A549 (cell line): Measurements from ENCODE around the gene LRGUK. TPM values are rescaled to one million over a fixed set of nuclear protein-coding genes. Genes with fewer than 3 reads are reported as not detected.

ENCODE experiments used
- ATAC-seq, 2 experiments: fragments of 200-7000 bp in 1 of 2; fragments of >200 bp in 1 of 2; cut with Nextera tagmentation in 1 of 2; cut with Tn5 transposase in 1 of 2; 3 replicates each; pipeline versions ENCODE4 v1.8.0 to v1.9.1; 2018 to 2020; ENCODE audit warnings: mild to moderate bottlenecking in 1 of 2, moderate library complexity in 1 of 2
- CTCF ChIA-PET: fragments of 300-600 bp; sonication (Branson Sonifier 250); formaldehyde crosslinking; extraction: SDS; loops from one replicate; lab custom pipeline; 2021; ENCODE audit warnings: antibody characterized with exemption, inconsistent platforms; lab: Yijun Ruan, JAX
- POLR2A ChIA-PET: fragments of 350-600 bp; formaldehyde crosslinking; extraction: SDS; loops from one replicate; lab custom pipeline; 2021; ENCODE audit warnings: antibody characterized with exemption, inconsistent platforms; lab: Yijun Ruan, JAX
- DNase-seq, 2 experiments: peaks; one replicate each; pipeline versions ENCODE4 v3.0.0 to v3.0.0-alpha.2; 2011 to 2016; ENCODE audit warnings: low read depth in 1 of 2, low spot score in 1 of 2
- FAIRE-seq: peaks from 2 replicates; lab custom pipeline; 2011; peaks lifted over from hg19 to GRCh38; lab: Jason Lieb, UNC
- H3K27ac ChIP-seq, 2 experiments: fragments of >200 bp; sonication (Bioruptor Twin); formaldehyde crosslinking; 3 replicates each; pipeline ENCODE4 v1.5.1; 2016 to 2017
- H3K4me1 ChIP-seq: fragments of >200 bp; sonication (Bioruptor Twin); formaldehyde crosslinking; 3 replicates; pipeline ENCODE4 v1.6.1; 2016
- H3K4me2 ChIP-seq: fragments of >200 bp; sonication (Bioruptor Twin); formaldehyde crosslinking; 3 replicates; pipeline ENCODE4 v1.6.1; 2016
- H3K4me3 ChIP-seq: fragments of >200 bp; sonication (Bioruptor Twin); formaldehyde crosslinking; 3 replicates; pipeline ENCODE4 v1.5.1; 2016
- H3K9me3 ChIP-seq: fragments of >200 bp; sonication (Bioruptor Twin); formaldehyde crosslinking; 3 replicates; pipeline ENCODE4 v1.6.1; 2016
- ATOH8 ChIP-seq: fragments of 250-450 bp; sonication (Bioruptor Pico); IDR thresholded peaks from 2 replicates; pipeline ENCODE4 v1.5.0; 2020; ENCODE audit warnings: low read depth, mild to moderate bottlenecking, moderate library complexity
- BCL3 ChIP-seq: fragments of >200 bp; sonication (Bioruptor Twin); formaldehyde crosslinking; IDR thresholded peaks from 3 replicates; pipeline ENCODE4 v1.6.1; 2016
- CBX2 ChIP-seq: fragments of 200-600 bp; sonication (generic); IDR thresholded peaks from 2 replicates; pipeline ENCODE4 v1.6.1; 2016; ENCODE audit warnings: low read depth, mild to moderate bottlenecking, borderline replicate concordance
- CBX8 ChIP-seq: fragments of 200-600 bp; sonication (generic); IDR thresholded peaks from 2 replicates; pipeline ENCODE4 v1.6.1; 2016
- CEBPB ChIP-seq, 2 experiments: fragments of >200 bp in 1 of 2; sonication (Bioruptor Twin) in 1 of 2; formaldehyde crosslinking in 1 of 2; IDR thresholded peaks; 2 replicates each; pipeline ENCODE4 v1.6.1; 2012 to 2016
- CTCF ChIP-seq: fragments of >200 bp; sonication (Bioruptor Twin); formaldehyde crosslinking; IDR thresholded peaks from 3 replicates; pipeline ENCODE4 v1.5.1; 2016
- EHF ChIP-seq: fragments of 250-450 bp; sonication (Bioruptor Pico); IDR thresholded peaks from 2 replicates; pipeline ENCODE4 v1.5.0; 2020; ENCODE audit warnings: mild to moderate bottlenecking
- EHMT2 ChIP-seq: fragments of 200-600 bp; sonication (generic); IDR thresholded peaks from 2 replicates; pipeline ENCODE4 v1.6.1; 2016; ENCODE audit warnings: antibody characterized with exemption, low read depth, mild to moderate bottlenecking, moderate library complexity
- EP300 ChIP-seq, 2 experiments: fragments of >200 bp; sonication (Bioruptor Twin); formaldehyde crosslinking; IDR thresholded peaks; 2 replicates in 1 of 2; 3 replicates in 1 of 2; pipeline ENCODE4 v1.6.1; 2016 to 2017
- FOSB ChIP-seq: fragments of 250-450 bp; sonication (Bioruptor Pico); IDR thresholded peaks from 2 replicates; pipeline ENCODE4 v1.5.0; 2020; ENCODE audit warnings: mild to moderate bottlenecking, moderate library complexity
- FOSL2 ChIP-seq, 2 experiments: fragments of 450-650 bp in 1 of 2; fragments of >200 bp in 1 of 2; sonication (Bioruptor Twin) in 1 of 2; formaldehyde crosslinking; IDR thresholded peaks; 2 replicates each; pipeline versions ENCODE4 v1.5.0 to v1.6.1; 2016 to 2020; ENCODE audit warnings: mild to moderate bottlenecking in 1 of 2, moderate library complexity in 1 of 2
- FOXS1 ChIP-seq: fragments of 250-450 bp; sonication (Bioruptor Pico); IDR thresholded peaks from 2 replicates; pipeline ENCODE4 v1.5.0; 2020; ENCODE audit warnings: mild to moderate bottlenecking, moderate library complexity
- HEYL ChIP-seq: fragments of 250-450 bp; sonication (Bioruptor Pico); IDR thresholded peaks from 2 replicates; pipeline ENCODE4 v1.8.0; 2021; ENCODE audit warnings: mild to moderate bottlenecking, moderate library complexity
- HMGXB4 ChIP-seq: fragments of 250-450 bp; sonication (Bioruptor Pico); IDR thresholded peaks from 2 replicates; pipeline ENCODE4 v1.5.0; 2021; ENCODE audit warnings: mild to moderate bottlenecking, moderate library complexity, borderline replicate concordance
- HOXA7 ChIP-seq: fragments of 250-450 bp; sonication (Bioruptor Pico); IDR thresholded peaks from 2 replicates; pipeline ENCODE4 v1.5.0; 2020; ENCODE audit warnings: mild to moderate bottlenecking, moderate library complexity
- HOXB13 ChIP-seq: fragments of 250-450 bp; sonication (Bioruptor Pico); IDR thresholded peaks from 2 replicates; pipeline ENCODE4 v1.5.0; 2020; ENCODE audit warnings: low read depth, mild to moderate bottlenecking, moderate library complexity
- HOXB5 ChIP-seq: fragments of 250-450 bp; sonication (Bioruptor Pico); IDR thresholded peaks from 2 replicates; pipeline ENCODE4 v1.5.0; 2020; ENCODE audit warnings: mild to moderate bottlenecking, moderate library complexity
- JUN ChIP-seq, 2 experiments: fragments of >200 bp; sonication (Bioruptor Twin); formaldehyde crosslinking; IDR thresholded peaks; 2 replicates in 1 of 2; 3 replicates in 1 of 2; pipeline ENCODE4 v1.6.1; 2016 to 2017
- JUNB ChIP-seq: fragments of >200 bp; sonication (Bioruptor Twin); formaldehyde crosslinking; IDR thresholded peaks from 2 replicates; pipeline ENCODE4 v1.6.1; 2016
- MAZ ChIP-seq: fragments of 150-350 bp; IDR thresholded peaks from 2 replicates; pipeline ENCODE4 v1.6.1; 2014; ENCODE audit warnings: antibody characterized with exemption, low read depth, low read length, borderline replicate concordance
- NPAS2 ChIP-seq: fragments of 250-450 bp; sonication (Bioruptor Pico); IDR thresholded peaks from 2 replicates; pipeline ENCODE4 v1.8.0; 2022; ENCODE audit warnings: mild to moderate bottlenecking, moderate library complexity, borderline replicate concordance
- NR3C1 ChIP-seq: fragments of >200 bp; sonication (Bioruptor Twin); formaldehyde crosslinking; IDR thresholded peaks from 3 replicates; pipeline ENCODE4 v1.6.1; 2017
- PBX3 ChIP-seq: IDR thresholded peaks from 2 replicates; pipeline ENCODE4 v1.6.1; 2012
- POLR2A ChIP-seq: IDR thresholded peaks from 2 replicates; pipeline ENCODE4 v1.6.1; 2012; ENCODE audit warnings: mild to moderate bottlenecking, low read length
- RAD21 ChIP-seq, 2 experiments: fragments of >200 bp in 1 of 2; sonication (Bioruptor Twin) in 1 of 2; formaldehyde crosslinking in 1 of 2; IDR thresholded peaks in 1 of 2; conservative IDR thresholded peaks in 1 of 2; 2 replicates in 1 of 2; 3 replicates in 1 of 2; pipeline ENCODE4 v1.6.1; 2012 to 2018; ENCODE audit warnings: inconsistent platforms in 1 of 2
- RARB ChIP-seq: fragments of 250-450 bp; sonication (Bioruptor Pico); IDR thresholded peaks from 2 replicates; pipeline ENCODE4 v1.8.0; 2021; ENCODE audit warnings: mild to moderate bottlenecking, moderate library complexity
- SMC3 ChIP-seq: fragments of >200 bp; sonication (Bioruptor Twin); formaldehyde crosslinking; IDR thresholded peaks from 3 replicates; pipeline ENCODE4 v1.6.1; 2018; ENCODE audit warnings: inconsistent platforms
- TP53 ChIP-seq: fragments of 250-450 bp; sonication (Bioruptor Pico); IDR thresholded peaks from 2 replicates; pipeline ENCODE4 v1.5.0; 2021; ENCODE audit warnings: mild to moderate bottlenecking, moderate library complexity
- ZC3H11A ChIP-seq: fragments of 450-650 bp; IDR thresholded peaks from 2 replicates; pipeline ENCODE4 v1.6.1; 2014; ENCODE audit warnings: antibody characterized with exemption, mild to moderate bottlenecking
- WGBS: methylation state at CpG from one replicate; pipeline ENCODE4 v1.1.6; 2017; ENCODE audit errors: missing lambda C conversion rate; 5-methylcytosine and 5-hydroxymethylcytosine counted together
- polyA plus RNA-seq, 4 experiments: library from polyadenylated mRNA; depleted of rRNA in 3 of 4; stranded (reverse); fragments of >200 nt; fragmentation: RNase III in 1 of 4; extraction: RNeasy Plus Mini Kit Qiagen cat#74134 plus additional on column Dnase treatment in 1 of 4; gene quantifications; 2 replicates in 3 of 4; 3 replicates in 1 of 4; pipeline ENCODE4 v1.2.3, GENCODE V29; 2011 to 2017
- TF ChIP-seq, protein P1 (sequence below): fragments of 150-350 bp; IDR thresholded peaks from 2 replicates; pipeline ENCODE4 v1.6.1; 2014; ENCODE audit warnings: low read depth, mild to moderate bottlenecking, low read length
- TF ChIP-seq, protein P2 (sequence below): fragments of >200 bp; sonication (Bioruptor Twin); formaldehyde crosslinking; IDR thresholded peaks from 2 replicates; pipeline ENCODE4 v1.6.1; 2016

Gene LRGUK
- polyA plus RNA-seq, 2 of the 4 experiments (the other 2 are of a cell fraction) = 0.28 to 0.32 TPM

DNA sequence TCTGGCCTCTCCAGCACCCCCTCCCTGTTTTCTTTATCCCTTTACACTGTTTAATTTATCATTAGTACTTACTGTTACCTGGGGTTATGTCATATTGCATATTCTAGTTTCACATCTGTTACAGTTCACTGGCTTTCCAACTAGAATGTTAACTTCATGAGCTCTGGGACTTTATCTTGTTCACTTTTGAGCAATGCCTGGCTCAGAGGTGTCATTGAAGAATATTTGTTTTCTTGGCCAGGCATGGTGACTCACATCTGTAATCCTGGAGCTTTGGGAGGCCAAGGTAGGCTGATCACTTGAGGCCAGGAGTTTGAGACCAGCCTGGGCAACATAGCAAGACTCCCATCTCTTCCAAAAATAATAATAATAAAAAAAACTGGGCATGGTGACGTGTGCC lies 40.7 kb downstream of the LRGUK start:
- ChIA-PET CTCF (interaction anchor here (0.8 to 2.2 kb wide), 4 partner anchors 27 to 253 kb away, joined by 3 to 14 read pairs (median 4); no protein-coding TSS in a partner anchor), POLR2A (no interaction called here)
- ATAC-seq (no peak), DNase-seq (no peak), FAIRE-seq (no peak)
- no peaks in the 10 kb centered on the region for H3K9me3 ChIP-seq
- H3K27ac ChIP-seq = no peak overlapping the region
- 34% methylated on average over 1 of the region's 1 CpG for WGBS
- no peak for TF ChIP-seq TP53
- TF ChIP-seq HOXA7 (CRISPR knock-in tag) = no peak
- TF ChIP-seq FOXS1 (CRISPR knock-in tag) = no peak
- no peak for TF ChIP-seq HOXB5
- no peak for TF ChIP-seq PBX3
- TF ChIP-seq, protein P1, sequence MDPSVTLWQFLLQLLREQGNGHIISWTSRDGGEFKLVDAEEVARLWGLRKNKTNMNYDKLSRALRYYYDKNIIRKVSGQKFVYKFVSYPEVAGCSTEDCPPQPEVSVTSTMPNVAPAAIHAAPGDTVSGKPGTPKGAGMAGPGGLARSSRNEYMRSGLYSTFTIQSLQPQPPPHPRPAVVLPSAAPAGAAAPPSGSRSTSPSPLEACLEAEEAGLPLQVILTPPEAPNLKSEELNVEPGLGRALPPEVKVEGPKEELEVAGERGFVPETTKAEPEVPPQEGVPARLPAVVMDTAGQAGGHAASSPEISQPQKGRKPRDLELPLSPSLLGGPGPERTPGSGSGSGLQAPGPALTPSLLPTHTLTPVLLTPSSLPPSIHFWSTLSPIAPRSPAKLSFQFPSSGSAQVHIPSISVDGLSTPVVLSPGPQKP = no peak
- no peak for TF ChIP-seq HMGXB4 (CRISPR knock-in tag)
- no peak for TF ChIP-seq POLR2A
- no peak for TF ChIP-seq CBX2
- no peak for TF ChIP-seq SMC3
- TF ChIP-seq JUN (IDR thresholded peaks at IDR 0.05) = no peak
- no peak for TF ChIP-seq EHF
- no peak for TF ChIP-seq EP300 (IDR thresholded peaks at IDR 0.05)
- no peak for TF ChIP-seq HOXB13 (CRISPR knock-in tag)
- TF ChIP-seq FOSL2 (IDR thresholded peaks at IDR 0.05) = no peak
- no peak for TF ChIP-seq FOSL2 (CRISPR knock-in tag; IDR thresholded peaks at IDR 0.05)
- no peak for TF ChIP-seq RAD21 (conservative IDR thresholded peaks at IDR 0.05 in 1 of 2, IDR thresholded peaks at IDR 0.05 in 1 of 2)
- TF ChIP-seq MAZ = no peak
- TF ChIP-seq HEYL (CRISPR knock-in tag) = no peak
- no peak for TF ChIP-seq BCL3
- no peak for TF ChIP-seq FOSB (CRISPR knock-in tag)
- H3K4me1 ChIP-seq = no peaks in the 10 kb centered on the region
- no peak overlapping the region for H3K4me2 ChIP-seq
- H3K4me3 ChIP-seq = no peak overlapping the region

DNA sequence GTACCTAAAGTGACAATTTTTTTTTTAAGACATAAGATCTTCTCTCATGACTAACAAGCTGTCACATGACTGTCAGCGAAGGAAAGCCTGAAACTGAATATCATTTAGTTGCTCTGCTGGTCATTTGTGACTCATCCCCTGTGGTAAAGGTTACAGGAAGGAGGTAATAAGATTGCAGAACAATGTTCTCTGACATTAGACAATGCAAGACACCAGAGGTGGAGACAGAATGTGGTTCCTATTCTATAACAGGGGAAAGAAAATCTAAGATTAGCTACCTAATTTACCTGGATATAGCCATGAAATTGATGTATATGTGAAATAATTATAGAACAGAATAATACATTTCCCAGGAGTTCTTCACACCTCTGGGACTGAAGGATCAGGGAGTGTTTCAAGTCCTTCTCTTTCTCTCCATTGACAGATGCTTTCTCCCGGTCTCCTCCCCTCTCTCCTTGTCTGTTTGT lies 47.7 kb downstream of the LRGUK start:
- CTCF ChIA-PET = interaction anchor here (0.6 to 1.7 kb wide), 4 partner anchors 9 to 246 kb away, joined by 3 to 10 read pairs (median 4); no protein-coding TSS in a partner anchor
- Histone ChIP-seq H3K4me2 (peak overlapping the region; percentile 55), H3K4me1 (peaks cover 15% of the 10 kb centered on the region), H3K4me3 (no peak overlapping the region), H3K9me3 (no peaks in the 10 kb centered on the region), H3K27ac (peak overlapping the region; percentile 33 to 61; a peak in 5 of 6 replicates)
- POLR2A ChIA-PET = interaction anchor here (1.0 kb wide), 1 partner anchor 240 kb away, joined by 3 read pairs; no protein-coding TSS in a partner anchor
- 6% methylated on average over 2 of the region's 2 CpGs for WGBS
- FAIRE-seq (peak; percentile 98), ATAC-seq (peak; percentile 95 to 98), DNase-seq (peak; percentile 83 to 94)
- TF ChIP-seq CEBPB (IDR thresholded peaks at IDR 0.05) = peak; percentile 26 to 35; a peak in 1 of 4 replicates
- peak; percentile 75 for TF ChIP-seq JUNB
- no peak for TF ChIP-seq ATOH8 (CRISPR knock-in tag)
- TF ChIP-seq RARB = no peak
- TF ChIP-seq FOSL2 (IDR thresholded peaks at IDR 0.05) = peak; percentile 93
- TF ChIP-seq FOSL2 (CRISPR knock-in tag; IDR thresholded peaks at IDR 0.05) = peak; percentile 94
- TF ChIP-seq CBX8 = no peak
- no peak for TF ChIP-seq CTCF
- TF ChIP-seq EHMT2 = no peak
- TF ChIP-seq, protein P2, sequence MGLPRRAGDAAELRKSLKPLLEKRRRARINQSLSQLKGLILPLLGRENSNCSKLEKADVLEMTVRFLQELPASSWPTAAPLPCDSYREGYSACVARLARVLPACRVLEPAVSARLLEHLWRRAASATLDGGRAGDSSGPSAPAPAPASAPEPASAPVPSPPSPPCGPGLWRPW = no peak
- no peak for TF ChIP-seq NR3C1
- TF ChIP-seq JUN (IDR thresholded peaks at IDR 0.05) = 0 out of 5 replicates have a peak, but pooled peaks of 1 of the 2 experiments have one; percentile 36
- no peak for TF ChIP-seq ZC3H11A
- no peak for TF ChIP-seq NPAS2 (CRISPR knock-in tag)
